Peyer's patch (tissue), 4 donors: ENCODE data around the gene CLK2.
"Not testable (repeated sequence)": the region's sequence is repeated elsewhere in the genome, so short reads cannot be mapped to it uniquely, and the experiment has no call there.

Source experiments
- CTCF ChIP-seq, 6 experiments: fragments of 450-650 bp in 4 of 6; fragments of 200-600 bp in 2 of 6; sonication (generic) in 1 of 6; IDR thresholded peaks; one replicate each; pipeline ENCODE4 v1.5.1; 2017 to 2019; ENCODE audit warnings: antibody characterized with exemption in 6 of 6, mild to moderate bottlenecking in 3 of 6, moderate library complexity in 1 of 6
- POLR2A ChIP-seq, 2 donors: fragments of 450-650 bp; IDR thresholded peaks; one replicate each; pipeline ENCODE4 v1.5.1; 2017; ENCODE audit warnings: antibody characterized with exemption in 2 of 2, mild to moderate bottlenecking in 2 of 2, moderate library complexity in 2 of 2

GRCh38 chr1:155232001-155232978 lies 41.0 kb downstream of the CLK2 start:
- not testable (repeated sequence) for TF ChIP-seq CTCF, POLR2A (IDR thresholded peaks at IDR 0.05)
